HUES64 (cell line): ENCODE measurements around the gene ASTE1.
A peak's percentile ranks its signal among the peaks of the same experiment; 100 is the strongest.
"Not testable (repeated sequence)": the region's sequence is repeated elsewhere in the genome, so short reads cannot be mapped to it uniquely, and the experiment has no call there.

Experiments used
- H3K27ac ChIP-seq: 2 replicates; pipeline ENCODE4 v1.7.0; 2013; ENCODE audit warnings: low read depth, low read length, inconsistent platforms
- H3K27me3 ChIP-seq: 2 replicates; pipeline ENCODE4 v1.6.1; 2013; ENCODE audit warnings: mild to moderate bottlenecking, low read length; ENCODE audit not compliant: insufficient read depth
- H3K36me3 ChIP-seq: 2 replicates; pipeline ENCODE4 v1.6.1; 2013; ENCODE audit warnings: mild to moderate bottlenecking, low read length; ENCODE audit not compliant: insufficient read depth
- H3K4me1 ChIP-seq: 2 replicates; pipeline ENCODE4 v1.6.1; 2013; ENCODE audit warnings: mild to moderate bottlenecking, low read length, moderate library complexity; ENCODE audit not compliant: insufficient read depth
- H3K4me3 ChIP-seq: 2 replicates; pipeline ENCODE4 v1.5.1; 2013; ENCODE audit warnings: mild to moderate bottlenecking, low read length, moderate library complexity
- H3K9ac ChIP-seq: 2 replicates; pipeline ENCODE4 v1.6.1; 2013; ENCODE audit warnings: mild to moderate bottlenecking, low read depth, low read length
- H3K9me3 ChIP-seq: 2 replicates; pipeline ENCODE4 v1.6.1; 2013; ENCODE audit warnings: low read depth, low read length; ENCODE audit not compliant: insufficient read depth
- WGBS: fragments of 150-250, 120-280 bp; methylation state at CpG from one replicate; pipeline ENCODE4 v1.1.7; 2013; ENCODE audit warnings: missing lambda C conversion rate; 5-methylcytosine and 5-hydroxymethylcytosine counted together

Gene ASTE1

GRCh38 chr3:130974201-130974600, 52.4 kb downstream of the ASTE1 start:
- no peak overlapping the region for H3K9ac ChIP-seq
- H3K4me3 ChIP-seq = no peak overlapping the region
- peaks cover 3% of the 10 kb centered on the region; the same call in 1 of the 2 replicates for H3K4me1 ChIP-seq
- no peaks in the 10 kb centered on the region for H3K27me3 ChIP-seq
- peaks cover 65% of the 10 kb centered on the region for H3K36me3 ChIP-seq
- H3K27ac ChIP-seq = no peak overlapping the region
- no peaks in the 10 kb centered on the region for H3K9me3 ChIP-seq
- 95% methylated on average over 2 of the region's 2 CpGs for WGBS

- no peaks in the 10 kb centered on the region for H3K27me3 ChIP-seq
- H3K4me3 ChIP-seq = no peak overlapping the region
- H3K4me1 ChIP-seq = peaks cover 3% of the 10 kb centered on the region; the same call in 1 of the 2 replicates
- peaks cover 69% of the 10 kb centered on the region for H3K36me3 ChIP-seq
- WGBS = 97% methylated on average over 5 of the region's 5 CpGs
- no peaks in the 10 kb centered on the region for H3K9me3 ChIP-seq
- no peak overlapping the region for H3K27ac ChIP-seq
- H3K9ac ChIP-seq = no peak overlapping the region
Measured at GRCh38 chr3:130973406-130973805, 53.2 kb downstream of the ASTE1 start.

GRCh38 chr3:130972592-130972991, 54.0 kb downstream of the ASTE1 start:
- WGBS = no CpG with 5 or more reads among the region's 2 CpGs
- not testable (repeated sequence) for H3K9ac ChIP-seq, H3K27ac ChIP-seq, H3K4me3 ChIP-seq, H3K9me3 ChIP-seq, H3K4me1 ChIP-seq, H3K27me3 ChIP-seq
- peaks cover 70% of the 10 kb centered on the region for H3K36me3 ChIP-seq

DNA sequence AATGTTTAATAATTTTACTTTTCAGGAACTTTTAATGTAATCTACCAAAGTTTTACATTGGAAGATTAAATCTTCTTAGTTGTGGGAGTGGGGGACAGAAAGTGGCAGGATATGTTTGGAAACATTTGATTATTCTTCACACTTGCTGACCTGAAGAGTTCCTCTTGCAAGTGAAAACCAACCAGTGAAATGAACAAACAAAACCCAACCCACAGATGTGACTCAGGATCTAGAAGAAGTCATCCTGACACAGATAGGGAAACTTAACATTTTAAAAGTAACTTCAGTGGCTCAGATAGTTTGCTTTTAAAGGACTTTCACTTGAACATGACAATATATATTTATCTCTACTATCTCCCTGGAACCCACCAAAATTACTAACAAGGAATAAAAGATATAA, 55.4 kb downstream of the ASTE1 start:
- Histone ChIP-seq H3K4me1 (peaks cover 3% of the 10 kb centered on the region; the same call in 1 of the 2 replicates), H3K9me3 (no peaks in the 10 kb centered on the region), H3K4me3 (no peak overlapping the region), H3K9ac (no peak overlapping the region), H3K27ac (no peak overlapping the region), H3K36me3 (peaks cover 74% of the 10 kb centered on the region), H3K27me3 (no peaks in the 10 kb centered on the region)

DNA sequence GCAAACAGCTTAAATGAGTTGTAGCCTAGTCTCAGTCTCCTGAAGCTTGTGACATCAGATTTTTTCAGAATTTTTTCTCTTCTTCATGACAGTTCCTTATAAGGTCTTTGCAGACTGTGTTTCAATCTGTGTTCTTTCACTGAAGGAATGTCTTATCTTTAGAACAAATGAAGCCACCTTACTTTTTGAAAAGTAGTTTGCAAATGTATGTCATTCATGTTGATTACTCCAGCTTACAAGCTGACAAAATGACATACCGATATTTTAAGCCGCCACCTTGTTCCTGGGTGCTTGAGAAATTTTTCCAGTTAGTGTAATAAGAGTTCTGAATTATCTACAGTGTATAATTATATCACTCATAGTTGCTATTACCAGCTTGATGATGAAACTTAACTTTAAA, 57.0 kb downstream of the ASTE1 start:
- peaks cover 5% of the 10 kb centered on the region; the same call in 1 of the 2 replicates for H3K4me1 ChIP-seq
- no peaks in the 10 kb centered on the region for H3K9me3 ChIP-seq
- H3K27me3 ChIP-seq = no peaks in the 10 kb centered on the region
- H3K4me3 ChIP-seq = no peak overlapping the region
- no peak overlapping the region for H3K27ac ChIP-seq
- H3K9ac ChIP-seq = no peak overlapping the region
- WGBS = 71% methylated on average over 1 of the region's 2 CpGs
- H3K36me3 ChIP-seq = peaks cover 76% of the 10 kb centered on the region

GRCh38 chr3:130968221-130968620, 58.4 kb downstream of the ASTE1 start:
- Histone ChIP-seq H3K27ac (no peak overlapping the region), H3K9ac (no peak overlapping the region), H3K9me3 (no peaks in the 10 kb centered on the region), H3K27me3 (no peaks in the 10 kb centered on the region), H3K4me1 (peaks cover 17% of the 10 kb centered on the region), H3K4me3 (no peak overlapping the region), H3K36me3 (peaks cover 76% of the 10 kb centered on the region)
- WGBS = 97% methylated on average over 2 of the region's 3 CpGs

- Histone ChIP-seq H3K9me3 (no peaks in the 10 kb centered on the region), H3K4me1 (peaks cover 26% of the 10 kb centered on the region), H3K9ac (no peak overlapping the region), H3K36me3 (peaks cover 76% of the 10 kb centered on the region), H3K27ac (no peak overlapping the region), H3K27me3 (no peaks in the 10 kb centered on the region), H3K4me3 (no peak overlapping the region)
- WGBS = 97% methylated on average over 2 of the region's 2 CpGs
Measured at GRCh38 chr3:130967281-130967680, 59.3 kb downstream of the ASTE1 start.

GRCh38 chr3:130963878-130964277, 62.7 kb downstream of the ASTE1 start:
- H3K27me3 ChIP-seq = no peaks in the 10 kb centered on the region
- no peak overlapping the region for H3K4me3 ChIP-seq
- H3K36me3 ChIP-seq = peaks cover 78% of the 10 kb centered on the region
- no peaks in the 10 kb centered on the region for H3K9me3 ChIP-seq
- H3K27ac ChIP-seq = peak overlapping the region; percentile 87
- H3K9ac ChIP-seq = peak overlapping the region; percentile 42; the same call in 1 of the 2 replicates
- 69% methylated on average over 2 of the region's 3 CpGs for WGBS
- H3K4me1 ChIP-seq = peaks cover 27% of the 10 kb centered on the region
